Muscle layer of duodenum (tissue), 2 donors: ENCODE data around the gene GTF3C5.

ENCODE experiments used
- H3K27ac ChIP-seq: one replicate; pipeline ENCODE4 v1.7.0; 2013; ENCODE audit warnings: mild to moderate bottlenecking, low read length
- H3K27me3 ChIP-seq: one replicate; pipeline ENCODE4 v1.7.0; 2013; ENCODE audit warnings: low read depth, mild to moderate bottlenecking, control low read depth, low read length
- H3K36me3 ChIP-seq, 2 donors: one replicate each; pipeline ENCODE4 v1.7.0; 2013; ENCODE audit warnings: low read length in 2 of 2, control low read depth in 1 of 2, mild to moderate bottlenecking in 1 of 2; ENCODE audit not compliant: insufficient read depth in 2 of 2, control insufficient read depth in 1 of 2
- H3K4me1 ChIP-seq, 2 donors: one replicate each; pipeline ENCODE4 v1.7.0; 2013; ENCODE audit warnings: low read length in 2 of 2, mild to moderate bottlenecking in 2 of 2, control low read depth in 1 of 2, moderate library complexity in 1 of 2; ENCODE audit not compliant: insufficient read depth in 2 of 2, control insufficient read depth in 1 of 2
- H3K4me3 ChIP-seq, 2 donors: one replicate each; pipeline ENCODE4 v1.7.0; 2013; ENCODE audit warnings: low read length in 2 of 2, low read depth in 1 of 2, mild to moderate bottlenecking in 1 of 2
- H3K9me3 ChIP-seq, 2 donors: one replicate each; pipeline ENCODE4 v1.7.0; 2013; ENCODE audit warnings: low read length in 2 of 2, control low read depth in 1 of 2, mild to moderate bottlenecking in 1 of 2; ENCODE audit not compliant: control insufficient read depth in 1 of 2
- donor health status: healthy.

GTF3C5 gene

DNA sequence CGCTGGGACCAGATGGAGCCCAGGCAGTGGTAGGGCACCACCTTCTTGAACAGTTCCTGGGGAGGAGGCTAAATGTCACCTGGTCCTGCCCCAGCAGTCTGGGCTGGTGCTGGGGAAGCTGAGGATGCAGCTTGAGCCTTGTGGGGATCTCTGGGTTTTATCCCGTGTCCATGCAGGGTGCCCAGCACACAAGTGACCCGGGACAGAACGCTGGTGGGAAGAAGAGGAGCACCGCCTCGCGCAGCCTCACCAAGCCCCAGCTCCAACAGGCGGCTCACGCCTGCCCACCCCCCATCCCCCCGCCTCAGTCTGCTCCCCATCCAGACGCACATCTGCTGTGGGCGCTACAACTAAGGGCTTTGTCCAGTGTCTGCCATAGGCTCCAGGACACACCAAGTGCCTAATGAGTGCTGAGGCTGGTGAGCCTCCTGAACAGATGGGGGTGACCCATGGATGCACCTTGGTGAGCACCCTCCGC lies 76.5 kb downstream of the GTF3C5 start:
- Histone ChIP-seq H3K4me3 (no peak overlapping the region), H3K36me3 (peaks cover 62 to 87% of the 10 kb centered on the region in 2 donors), H3K4me1 (no peaks in the 10 kb centered on the region), H3K27me3 (no peaks in the 10 kb centered on the region), H3K9me3 (no peaks in the 10 kb centered on the region), H3K27ac (no peak overlapping the region)
